Gastrocnemius medialis (tissue), 4 donors: ENCODE results near the gene PPFIA2. TPM values are rescaled to one million over a fixed set of nuclear protein-coding genes. Genes with fewer than 3 reads are reported as not detected.

Experiments
- ATAC-seq, 2 donors: fragments of 150-250 bp; one replicate each; pipeline ENCODE4 v1.9.1; 2016
- DNase-seq, 2 donors: peaks; one replicate each; pipeline ENCODE4 v3.0.0-alpha.2; 2019
- H3K27ac ChIP-seq, 4 donors: fragments of 200-600 bp; sonication (generic); 1 replicate in 1 of 4; 2 replicates in 3 of 4; pipeline ENCODE4 v1.5.1; 2016 to 2018; ENCODE audit warnings: mild to moderate bottlenecking in 2 of 4, moderate library complexity in 1 of 4
- H3K27me3 ChIP-seq, 3 donors: fragments of 200-600 bp; sonication (generic) in 2 of 3; 1 replicate in 1 of 3; 2 replicates in 2 of 3; pipeline versions ENCODE4 v1.5.1 to v1.6.0; 2016 to 2019; ENCODE audit warnings: mild to moderate bottlenecking in 1 of 3, moderate library complexity in 1 of 3
- H3K36me3 ChIP-seq, 2 donors: fragments of 200-600 bp; sonication (generic) in 1 of 2; one replicate each; pipeline ENCODE4 v1.5.1; 2017 to 2018
- H3K4me1 ChIP-seq, 2 donors: fragments of 200-600 bp; sonication (generic) in 1 of 2; one replicate each; pipeline ENCODE4 v1.5.1; 2016 to 2017; ENCODE audit warnings: mild to moderate bottlenecking in 2 of 2
- H3K4me3 ChIP-seq, 4 donors: fragments of 200-600 bp; sonication (generic) in 3 of 4; 1 replicate in 1 of 4; 2 replicates in 3 of 4; pipeline ENCODE4 v1.5.1; 2016 to 2019; ENCODE audit warnings: mild to moderate bottlenecking in 2 of 4
- H3K9me3 ChIP-seq, 3 donors: fragments of 200-600 bp; sonication (generic) in 2 of 3; 1 replicate in 1 of 3; 2 replicates in 2 of 3; pipeline ENCODE4 v1.5.1; 2016 to 2019
- POLR2A ChIP-seq, 2 donors: fragments of 450-650 bp; IDR thresholded peaks; one replicate each; pipeline ENCODE4 v1.6.1; 2017; ENCODE audit warnings: antibody characterized with exemption in 2 of 2, mild to moderate bottlenecking in 2 of 2, moderate library complexity in 2 of 2
- in situ Hi-C, 4 donors: fragments of 200-750 bp; cut with MboI; loops; one replicate each; pipeline versions ENCODE4 v1.15.0 to v1.8.0; 2017; ENCODE audit warnings: low sequenced_read_pairs in 4 of 4
- intact Hi-C: fragments of 100-400 bp; cut with DNase I; formaldehyde crosslinking; loops from one replicate; pipeline ENCODE4 v1.15.1; 2023; ENCODE audit warnings: low total_unique reads
- total RNA-seq, 4 donors: library from RNA; depleted of rRNA; stranded (reverse); fragments of >200 nt; gene quantifications; one replicate each; pipeline versions ENCODE4 v1.1.0 to v1.2.3, GENCODE V29; 2016
- TF ChIP-seq, protein P1 (sequence below), 5 experiments: fragments of 450-650 bp in 3 of 5; fragments of 200-600 bp in 2 of 5; sonication (generic) in 2 of 5; IDR thresholded peaks in 4 of 5; conservative IDR thresholded peaks in 1 of 5; 1 replicate in 4 of 5; 2 replicates in 1 of 5; pipeline ENCODE4 v1.5.1; 2016 to 2019; ENCODE audit warnings: antibody characterized with exemption in 5 of 5, mild to moderate bottlenecking in 3 of 5, moderate library complexity in 3 of 5

The PPFIA2 gene
- total RNA-seq, 4 donors from 2014 or later, result 0.04 TPM; not detected in 3

DNA sequence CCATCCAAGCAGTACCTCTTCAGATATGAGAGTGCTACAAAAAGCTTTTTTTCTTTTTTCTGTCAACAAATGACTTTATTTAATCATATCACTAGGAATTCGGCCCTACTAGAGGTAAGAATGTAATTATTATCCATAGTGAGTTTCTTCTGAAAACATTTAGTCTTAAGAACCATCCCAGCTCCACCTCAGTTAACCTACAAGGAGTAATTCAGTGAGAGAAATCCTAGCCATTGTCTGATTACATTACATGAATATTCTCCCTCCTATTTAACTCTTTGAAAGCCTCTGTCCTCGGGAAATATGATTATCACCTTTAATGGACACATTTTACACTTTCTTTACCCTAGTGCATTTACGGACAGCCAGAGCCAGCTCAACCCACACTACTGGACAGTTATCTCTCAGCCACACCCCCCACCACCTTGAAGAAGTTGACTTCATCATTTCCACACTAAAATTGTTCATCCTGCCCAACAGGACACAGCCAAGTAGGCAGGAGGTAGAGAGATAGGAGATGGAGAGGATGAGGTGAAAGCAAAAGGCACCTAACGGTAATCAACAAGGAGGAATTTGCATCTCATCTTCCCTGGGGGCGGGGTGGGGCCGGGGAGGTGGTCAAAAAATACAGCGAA is 1.3 kb downstream of the PPFIA2 start:
- in situ Hi-C loops, result no loop called here
- no peak for DNase-seq
- Histone ChIP-seq H3K36me3 (no peaks in the 10 kb centered on the region), H3K4me1 (peaks cover 0 to 4% of the 10 kb centered on the region in 2 donors), H3K27me3 (peaks cover 6 to 19% (median 14%) of the 10 kb centered on the region in 3 donors), H3K4me3 (peak overlapping the region; percentile 28 to 59 (median 48)), H3K27ac (no peak overlapping the region), H3K9me3 (no peaks in the 10 kb centered on the region)
- ATAC-seq, result no peak
- TF ChIP-seq POLR2A (IDR thresholded peaks at IDR 0.05), result no peak
- TF ChIP-seq, protein P1, sequence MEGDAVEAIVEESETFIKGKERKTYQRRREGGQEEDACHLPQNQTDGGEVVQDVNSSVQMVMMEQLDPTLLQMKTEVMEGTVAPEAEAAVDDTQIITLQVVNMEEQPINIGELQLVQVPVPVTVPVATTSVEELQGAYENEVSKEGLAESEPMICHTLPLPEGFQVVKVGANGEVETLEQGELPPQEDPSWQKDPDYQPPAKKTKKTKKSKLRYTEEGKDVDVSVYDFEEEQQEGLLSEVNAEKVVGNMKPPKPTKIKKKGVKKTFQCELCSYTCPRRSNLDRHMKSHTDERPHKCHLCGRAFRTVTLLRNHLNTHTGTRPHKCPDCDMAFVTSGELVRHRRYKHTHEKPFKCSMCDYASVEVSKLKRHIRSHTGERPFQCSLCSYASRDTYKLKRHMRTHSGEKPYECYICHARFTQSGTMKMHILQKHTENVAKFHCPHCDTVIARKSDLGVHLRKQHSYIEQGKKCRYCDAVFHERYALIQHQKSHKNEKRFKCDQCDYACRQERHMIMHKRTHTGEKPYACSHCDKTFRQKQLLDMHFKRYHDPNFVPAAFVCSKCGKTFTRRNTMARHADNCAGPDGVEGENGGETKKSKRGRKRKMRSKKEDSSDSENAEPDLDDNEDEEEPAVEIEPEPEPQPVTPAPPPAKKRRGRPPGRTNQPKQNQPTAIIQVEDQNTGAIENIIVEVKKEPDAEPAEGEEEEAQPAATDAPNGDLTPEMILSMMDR (IDR thresholded peaks at IDR 0.05 in 4 of 5, conservative IDR thresholded peaks at IDR 0.05 in 1 of 5), result no peak
- intact Hi-C loops, result no loop called here

DNA sequence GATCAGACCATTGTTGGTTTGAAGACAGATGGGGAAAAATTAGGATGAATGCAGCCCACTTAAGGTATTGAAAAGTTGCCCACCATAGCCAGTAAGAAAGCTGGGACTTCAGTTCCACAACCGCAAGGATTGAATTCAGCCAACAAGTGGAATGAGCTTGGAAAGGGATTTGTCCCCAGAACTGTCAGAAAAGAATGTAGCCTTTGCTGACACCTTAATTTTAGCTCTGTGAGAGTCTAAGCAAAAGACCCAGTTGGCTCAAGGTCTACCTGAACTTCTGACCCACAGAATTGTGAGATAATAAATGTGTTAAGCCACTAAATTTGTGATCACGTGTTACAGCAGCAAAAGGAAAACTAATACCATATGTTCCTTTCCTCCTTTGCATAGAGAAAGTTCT is 29.4 kb downstream of the PPFIA2 start:
- intact Hi-C loops, result no loop called here
- H3K27me3 ChIP-seq, result no peaks in the 10 kb centered on the region
- ATAC-seq (no peak), DNase-seq (no peak)
- no peak overlapping the region for H3K4me3 ChIP-seq
- in situ Hi-C loops, result no loop called here
- no peaks in the 10 kb centered on the region for H3K36me3 ChIP-seq
- no peak overlapping the region for H3K27ac ChIP-seq
- H3K4me1 ChIP-seq, result no peaks in the 10 kb centered on the region
- H3K9me3 ChIP-seq, result no peaks in the 10 kb centered on the region
- TF ChIP-seq, protein P1 (IDR thresholded peaks at IDR 0.05 in 4 of 5, conservative IDR thresholded peaks at IDR 0.05 in 1 of 5), result no peak
- TF ChIP-seq POLR2A (IDR thresholded peaks at IDR 0.05), result no peak

DNA sequence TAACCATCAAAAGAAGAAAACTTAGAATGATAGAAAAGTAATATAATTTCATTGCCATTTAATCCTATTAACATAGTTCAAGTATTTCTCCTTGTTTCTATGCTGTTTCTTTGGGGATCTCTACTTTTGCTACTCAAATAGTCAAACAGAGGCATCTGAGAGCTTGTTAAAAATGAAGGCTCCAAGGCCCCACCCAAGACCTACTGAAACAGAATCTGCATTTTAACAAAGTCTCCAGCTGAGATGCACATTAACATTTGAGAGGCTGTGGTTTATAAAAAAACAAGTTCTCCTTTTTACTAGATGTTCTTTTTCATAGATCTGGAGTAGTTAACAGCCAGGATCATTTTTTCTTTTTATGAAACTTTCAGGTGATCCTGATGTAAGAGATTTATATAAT is 31.8 kb downstream of the PPFIA2 start:
- no peak for DNase-seq
- no peak for ATAC-seq

DNA sequence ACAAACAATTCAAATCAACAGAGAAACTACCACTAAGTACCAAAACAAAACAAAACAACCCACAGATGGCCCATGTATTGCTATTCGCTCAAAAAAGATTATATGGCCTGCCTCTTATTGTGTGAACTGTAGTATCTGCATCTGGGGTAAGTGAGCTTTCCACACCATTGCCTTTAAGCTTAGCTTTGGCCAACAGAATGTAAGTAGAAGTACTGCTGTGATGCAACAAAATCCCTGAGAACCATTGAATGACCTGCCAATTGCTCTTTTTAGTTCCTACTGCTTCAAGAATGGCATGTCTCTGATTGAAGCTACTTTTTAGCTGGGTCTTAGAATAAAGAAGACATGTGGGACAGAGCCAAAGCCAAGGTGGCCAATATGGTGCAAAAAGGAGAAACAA is 32.5 kb downstream of the PPFIA2 start:
- no peaks in the 10 kb centered on the region for H3K4me1 ChIP-seq
- H3K27ac ChIP-seq, result no peak overlapping the region
- H3K36me3 ChIP-seq, result no peaks in the 10 kb centered on the region
- intact Hi-C loops (no loop called here), in situ Hi-C loops (no loop called here)
- ATAC-seq (no peak), DNase-seq (no peak)
- H3K9me3 ChIP-seq, result no peaks in the 10 kb centered on the region
- TF ChIP-seq, protein P1 (IDR thresholded peaks at IDR 0.05 in 4 of 5, conservative IDR thresholded peaks at IDR 0.05 in 1 of 5), result no peak
- TF ChIP-seq POLR2A (IDR thresholded peaks at IDR 0.05), result no peak
- no peaks in the 10 kb centered on the region for H3K27me3 ChIP-seq
- no peak overlapping the region for H3K4me3 ChIP-seq

More for the DNA sequence above, 31.8 kb downstream of the PPFIA2 start:
- H3K4me1 ChIP-seq, result no peaks in the 10 kb centered on the region
- no peak for TF ChIP-seq POLR2A (IDR thresholded peaks at IDR 0.05)
- TF ChIP-seq, protein P1 (IDR thresholded peaks at IDR 0.05 in 4 of 5, conservative IDR thresholded peaks at IDR 0.05 in 1 of 5), result no peak
- in situ Hi-C loops (no loop called here), intact Hi-C loops (no loop called here)
- H3K36me3 ChIP-seq, result no peaks in the 10 kb centered on the region
- H3K27me3 ChIP-seq, result no peaks in the 10 kb centered on the region
- no peak overlapping the region for H3K4me3 ChIP-seq
- no peaks in the 10 kb centered on the region for H3K9me3 ChIP-seq
- no peak overlapping the region for H3K27ac ChIP-seq

DNA sequence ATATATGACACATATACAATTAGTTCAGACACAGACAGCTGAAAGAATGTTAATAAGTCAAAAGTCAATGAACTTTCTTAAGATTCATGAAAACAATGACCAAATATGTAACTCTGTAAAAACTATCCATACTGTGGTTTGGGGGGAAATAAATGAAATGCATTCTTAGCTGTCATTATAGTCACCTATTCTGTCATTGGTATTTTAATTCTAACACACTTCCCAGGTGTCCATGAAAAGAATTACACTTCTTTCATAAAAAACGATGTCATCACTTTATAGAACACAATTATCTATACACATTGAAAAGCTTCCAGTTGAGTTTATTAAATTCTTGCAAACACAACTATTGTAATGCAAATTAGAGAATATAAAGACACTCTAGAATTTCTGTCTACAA is 35.8 kb downstream of the PPFIA2 start:
- in situ Hi-C loops (no loop called here), intact Hi-C loops (no loop called here)
- no peaks in the 10 kb centered on the region for H3K4me1 ChIP-seq
- ATAC-seq (no peak), DNase-seq (no peak)
- no peak for TF ChIP-seq POLR2A (IDR thresholded peaks at IDR 0.05)
- TF ChIP-seq, protein P1 (IDR thresholded peaks at IDR 0.05 in 4 of 5, conservative IDR thresholded peaks at IDR 0.05 in 1 of 5), result no peak
- H3K9me3 ChIP-seq, result no peaks in the 10 kb centered on the region
- H3K27me3 ChIP-seq, result no peaks in the 10 kb centered on the region
- H3K27ac ChIP-seq, result no peak overlapping the region
- no peaks in the 10 kb centered on the region for H3K36me3 ChIP-seq
- H3K4me3 ChIP-seq, result no peak overlapping the region
